Activated T-cell treated with anti-CD3 and anti-CD28 coated beads for 1 hour (primary cell): ENCODE results near the gene FAM83F.

ENCODE experiments used
- DNase-seq: peaks from one replicate; pipeline ENCODE4 v3.0.0-alpha.2; 2020; ENCODE audit warnings: low read depth

FAM83F gene

DNA sequence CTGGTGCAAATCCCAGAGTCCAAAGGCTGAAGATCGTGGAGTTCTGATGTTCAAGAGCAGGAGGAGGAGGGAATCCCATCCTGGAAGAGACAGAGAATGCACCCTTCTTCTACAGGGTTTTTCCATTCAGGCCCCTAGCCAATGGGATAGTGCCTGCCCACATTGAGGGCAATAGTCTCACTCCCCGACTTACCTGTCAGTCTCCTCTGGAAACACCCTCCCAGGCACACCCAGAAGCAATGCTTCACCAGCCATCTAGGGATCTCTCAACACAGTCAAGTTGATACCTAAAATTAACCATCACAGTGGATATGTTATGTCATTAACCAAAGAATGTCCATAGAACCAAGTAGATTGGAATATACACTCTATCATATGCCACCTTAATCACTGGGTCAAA is 72.9 kb downstream of the FAM83F start:
- DNase-seq = no peak

DNA sequence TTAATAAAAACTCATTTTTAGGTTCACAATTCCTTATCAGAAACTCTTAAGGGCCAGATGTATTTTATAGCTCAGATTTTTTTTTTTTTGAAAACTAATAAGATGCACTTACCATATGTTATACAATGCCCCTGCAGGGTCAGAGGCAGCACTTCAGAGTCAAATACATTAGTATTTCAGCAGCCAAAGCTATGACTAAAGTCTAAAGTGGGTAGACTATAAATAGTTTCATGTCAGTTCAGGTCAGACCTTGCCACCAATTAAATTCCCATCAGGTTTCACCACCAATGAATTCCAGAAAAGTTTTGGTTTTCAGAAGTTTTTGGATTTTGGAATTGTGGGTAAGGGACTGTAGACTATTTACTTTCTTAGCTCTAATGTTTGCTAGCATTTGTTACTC is 75.9 kb downstream of the FAM83F start:
- DNase-seq = no peak

DNA sequence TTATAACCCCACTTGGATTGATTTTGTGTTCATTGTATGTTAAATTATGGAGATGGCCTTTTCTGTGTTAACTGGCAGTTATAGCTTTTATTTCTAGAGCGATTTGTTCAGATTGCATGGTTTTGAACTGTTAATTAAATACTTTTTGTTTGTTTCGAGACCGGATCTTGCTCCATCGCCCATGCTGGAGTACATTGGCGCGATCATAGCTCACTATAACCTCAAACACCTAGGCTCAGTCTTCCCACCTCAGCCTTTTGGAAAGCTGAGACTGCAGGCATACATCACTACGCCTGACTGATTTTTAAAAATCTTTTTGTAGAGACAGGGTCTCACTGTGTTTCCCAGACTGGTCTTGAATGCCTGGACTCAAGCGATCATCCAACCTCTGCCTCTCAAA is 77.0 kb downstream of the FAM83F start:
- no peak for DNase-seq

DNA sequence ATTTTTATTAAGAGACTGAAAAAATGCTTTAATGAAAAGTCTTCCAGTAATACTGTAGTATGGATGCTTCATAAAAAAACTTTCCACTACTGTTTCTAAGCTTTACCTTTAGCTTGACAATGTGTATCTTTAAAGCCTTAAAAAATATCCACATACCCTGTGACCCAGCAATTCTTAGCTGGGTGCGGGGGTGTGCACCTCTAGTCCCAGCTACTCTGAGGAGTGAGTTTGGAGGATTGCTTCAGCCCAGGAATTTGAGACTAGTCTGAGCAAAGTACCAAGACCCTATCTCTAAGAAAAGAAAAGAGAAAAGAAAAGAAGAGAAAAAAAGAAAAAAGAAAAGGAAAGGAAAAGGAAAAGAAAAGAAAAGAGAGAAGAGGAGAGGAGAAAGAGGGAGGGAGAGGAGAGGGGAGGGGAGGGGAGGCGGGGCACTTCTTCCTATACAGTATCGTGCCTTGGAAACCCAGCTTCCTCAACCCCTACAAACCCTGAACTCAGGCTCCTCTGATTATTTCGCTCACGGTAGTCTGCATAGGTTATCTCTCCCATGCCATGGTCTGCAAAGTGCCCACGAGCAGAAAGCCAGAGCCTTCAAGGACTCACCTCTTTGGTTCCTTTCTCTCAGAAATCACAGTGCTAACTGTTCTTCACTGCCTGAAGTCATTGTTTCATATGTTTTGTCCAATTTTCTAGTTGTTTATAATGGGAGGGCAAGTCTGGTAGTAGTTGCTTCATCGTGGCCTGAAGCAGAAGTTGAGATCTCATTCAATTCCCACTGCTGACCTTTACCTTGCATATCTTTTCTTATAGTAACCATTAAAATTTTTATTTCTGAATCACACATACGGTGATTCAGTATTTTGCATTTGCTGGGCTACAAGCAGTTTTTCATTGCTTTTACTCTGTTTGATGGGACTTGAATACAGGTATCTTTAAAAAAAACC is 82.2 kb downstream of the FAM83F start:
- DNase-seq = no peak

DNA sequence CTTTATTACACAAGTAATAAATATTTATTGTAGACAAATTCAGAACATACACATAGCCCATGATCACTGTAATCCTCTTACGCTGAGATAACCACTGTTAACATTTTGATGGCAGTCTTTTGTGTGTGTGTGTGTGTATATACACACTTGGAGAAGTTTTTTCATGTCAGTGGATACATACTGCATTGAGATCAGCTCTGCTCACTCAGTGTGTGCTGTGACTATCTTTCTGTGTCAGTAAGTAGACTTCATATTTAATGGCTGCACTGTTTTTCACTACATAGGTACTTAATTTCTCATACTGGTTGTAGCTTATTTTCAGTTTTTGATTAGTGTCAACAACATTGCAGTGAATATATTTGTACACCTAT is 82.9 kb downstream of the FAM83F start:
- no peak for DNase-seq

DNA sequence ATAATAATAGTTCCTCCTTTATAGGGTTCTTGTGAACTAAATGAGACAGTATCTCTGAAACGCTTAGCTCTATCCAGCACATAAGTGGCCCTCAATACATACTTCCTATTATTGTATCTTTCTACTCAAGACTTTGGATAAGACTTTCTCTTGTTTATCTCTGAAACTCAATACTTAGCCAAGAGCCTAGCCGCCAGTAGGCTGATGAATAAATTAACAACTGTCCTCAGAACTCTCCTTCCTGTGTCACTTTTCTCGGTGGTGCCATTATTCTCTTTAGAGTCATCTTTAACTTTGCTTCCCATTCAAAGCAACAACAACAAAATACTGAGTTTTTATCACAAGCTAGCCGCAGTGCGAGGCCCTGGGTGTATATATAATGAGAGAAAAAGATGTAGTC is 86.9 kb downstream of the FAM83F start:
- DNase-seq = no peak

DNA sequence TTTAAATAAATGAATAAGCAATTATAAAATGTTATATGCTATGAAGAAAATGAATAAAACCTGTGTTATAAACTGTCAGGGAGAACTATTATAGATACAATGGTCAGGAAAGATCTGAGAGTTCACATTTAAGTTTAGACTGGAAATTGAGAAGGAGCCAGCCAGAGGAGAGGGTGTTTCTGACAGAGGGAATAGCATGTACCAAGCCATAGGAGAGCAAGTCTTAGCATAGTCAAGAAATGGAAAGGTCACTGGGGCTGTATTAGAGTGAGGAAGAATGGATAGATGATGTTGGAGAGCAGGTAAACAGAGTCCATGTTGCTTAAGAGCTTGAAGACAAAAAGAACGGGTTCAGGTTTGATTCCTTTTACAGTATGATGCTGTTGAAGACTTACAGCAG is 87.4 kb downstream of the FAM83F start:
- DNase-seq = no peak

DNA sequence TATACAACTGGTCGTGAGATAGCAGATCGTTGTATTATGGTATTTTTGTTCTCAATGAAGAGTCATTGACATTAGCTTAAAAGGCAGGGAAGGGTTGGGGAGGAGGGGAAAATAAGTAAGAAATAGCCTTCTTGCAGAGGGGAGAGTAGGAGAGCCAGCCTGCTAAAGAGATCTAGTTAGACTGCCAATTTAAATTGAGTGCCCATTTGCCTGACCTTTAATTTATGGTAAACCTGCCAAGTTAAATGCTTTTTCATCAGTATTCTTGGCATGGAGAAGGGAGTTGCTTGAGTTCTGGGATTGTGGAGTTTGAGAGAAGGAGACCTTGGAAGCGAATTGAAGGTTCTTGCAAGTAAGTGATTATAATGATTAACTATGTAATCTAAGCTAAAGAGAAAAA is 89.0 kb downstream of the FAM83F start:
- no peak for DNase-seq

DNA sequence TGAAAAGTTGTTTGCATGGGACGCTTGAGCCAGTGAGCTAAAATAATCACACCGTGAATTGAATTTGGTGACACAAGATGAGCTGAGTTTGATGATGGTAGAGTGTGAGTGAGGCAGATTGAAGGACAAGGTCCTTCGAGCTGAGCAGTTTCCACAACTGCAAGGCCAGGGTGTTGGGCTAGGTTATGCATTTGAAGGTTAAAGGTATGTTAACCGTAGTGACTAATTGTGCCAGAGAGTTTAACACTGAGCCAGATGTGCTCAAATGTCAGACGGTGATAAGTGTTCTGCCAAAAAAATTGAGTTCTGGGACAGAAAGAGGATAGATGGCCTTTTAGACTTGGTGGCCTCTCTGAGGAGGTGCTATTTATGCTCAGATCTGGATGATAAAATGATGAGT is 89.5 kb downstream of the FAM83F start:
- no peak for DNase-seq

DNA sequence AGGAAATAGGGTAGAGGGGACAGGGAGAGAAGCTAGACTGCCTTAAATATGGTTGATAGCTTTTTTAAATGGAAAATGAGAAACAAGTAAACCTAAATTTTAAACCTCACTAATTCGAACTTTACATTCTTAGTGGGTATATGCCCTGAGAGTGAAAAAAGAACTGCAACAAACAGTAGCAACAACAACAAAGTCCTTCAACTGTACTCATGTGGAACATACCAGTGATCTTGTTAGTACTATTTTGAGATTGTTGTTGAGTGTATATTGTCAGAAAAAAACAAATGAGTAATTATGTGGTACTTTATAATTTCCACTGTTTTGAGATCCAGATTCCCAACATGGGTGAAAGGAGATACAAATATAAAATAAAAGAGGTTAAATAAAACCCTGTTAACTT is 94.1 kb downstream of the FAM83F start:
- DNase-seq = no peak
